Right cardiac atrium (tissue), 5 donors: ENCODE results near the gene SIPA1L3. TPM values are rescaled to one million over a fixed set of nuclear protein-coding genes. Genes with fewer than 3 reads are reported as not detected.

Experiments
- ATAC-seq, 2 donors: fragments of 200-7000 bp; cut with Tn5 transposase; one replicate each; pipeline versions ENCODE4 v1.8.0 to v1.9.1; 2020; ENCODE audit warnings: moderate library complexity in 2 of 2, mild to moderate bottlenecking in 1 of 2
- DNase-seq, 3 donors: peaks; one replicate each; pipeline ENCODE4 v3.0.0-alpha.2; 2020
- H3K27ac ChIP-seq: one replicate; pipeline ENCODE4 v1.5.1; 2013; ENCODE audit warnings: mild to moderate bottlenecking, low read length, control low read depth, moderate library complexity
- H3K27me3 ChIP-seq: one replicate; pipeline ENCODE4 v1.6.1; 2013; ENCODE audit not compliant: control insufficient read depth, insufficient read depth
- H3K4me1 ChIP-seq: one replicate; pipeline ENCODE4 v1.6.1; 2013; ENCODE audit warnings: low read length; ENCODE audit not compliant: control insufficient read depth, insufficient read depth
- H3K4me3 ChIP-seq: one replicate; pipeline ENCODE4 v1.5.1; 2013; ENCODE audit warnings: low read length, control low read depth
- H3K9me3 ChIP-seq: one replicate; pipeline ENCODE4 v1.6.1; 2013; ENCODE audit warnings: low read length; ENCODE audit not compliant: control insufficient read depth
- WGBS: extraction: QIAGEN DNeasy Blood & Tissue Kit; methylation state at CpG from one replicate; pipeline ENCODE4 v1.1.7; 2013; 5-methylcytosine and 5-hydroxymethylcytosine counted together
- intact Hi-C, 4 donors: fragments of 100-400 bp; cut with DNase I; formaldehyde crosslinking; loops; one replicate each; pipeline versions ENCODE4 v1.11.0 to v1.14.0; 2022 to 2023
- polyA plus RNA-seq: library from polyadenylated mRNA; stranded (reverse); fragments of 200-250 nt; gene quantifications from one replicate; pipeline ENCODE4 v1.2.3, GENCODE V29; 2013
- total RNA-seq, 4 donors: library from RNA; stranded (reverse); fragmentation: NEBNext Ultra II Directional; extraction: Animal tissue kit (Norgen Biotek cat#: 25700); gene quantifications; one replicate each; pipeline ENCODE4 v1.2.1, GENCODE V29; 2021
- donor health status: healthy with polysubstance abuse.
- donor health status: DM: no; HTN: yes; CAD: no.
- donor health status: DM: no; HTN: no; CAD: no.
- donor health status: DM: no; HTN: yes; CAD: no; lungs with severe emphysema.
- donor health status: DM: yes; HTN: yes; CAD: no.

The SIPA1L3 gene
- total and polyA plus RNA-seq, 5 donors = 7.5 to 19.8 (median 10.2) TPM

DNA sequence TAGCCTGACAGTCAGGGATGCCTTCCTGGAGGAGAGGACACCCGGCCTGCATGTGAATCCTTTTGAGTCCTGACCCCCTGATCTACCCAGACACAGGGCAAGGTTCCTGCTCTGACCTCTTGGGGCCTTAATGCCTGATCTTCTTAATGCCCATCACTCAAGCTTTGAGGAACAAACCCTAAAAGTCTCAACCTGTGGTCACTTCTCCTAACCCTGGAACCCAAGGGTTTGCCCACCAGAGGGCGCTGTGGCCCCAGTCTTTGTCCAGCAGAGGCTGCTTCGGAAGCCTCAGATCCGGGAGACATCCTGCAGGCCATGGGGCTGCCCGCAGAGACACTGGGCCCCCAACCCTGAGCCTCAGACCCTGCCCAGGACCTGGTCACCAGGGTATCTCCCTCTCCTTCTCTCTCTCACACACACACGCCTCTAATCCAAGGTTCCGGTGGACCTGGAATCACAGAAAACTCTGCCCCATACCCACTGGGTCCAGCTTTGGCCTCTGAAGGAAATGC, 326.8 kb downstream of the SIPA1L3 start:
- intact Hi-C loops = loop anchor here in 2 of 4 donors (2.0 to 10.0 kb wide), 3 partner anchors 89 to 331 kb away; no protein-coding TSS in a partner anchor
- no peaks in the 10 kb centered on the region for H3K27me3 ChIP-seq
- DNase-seq = peak; percentile 76 to 93 (median 92)
- H3K27ac ChIP-seq = no peak overlapping the region
- H3K4me1 ChIP-seq = no peaks in the 10 kb centered on the region
- peak; percentile 70 to 76 for ATAC-seq
- WGBS = 27% methylated on average over 7 of the region's 7 CpGs
- H3K4me3 ChIP-seq = no peak overlapping the region
- H3K9me3 ChIP-seq = no peaks in the 10 kb centered on the region

DNA sequence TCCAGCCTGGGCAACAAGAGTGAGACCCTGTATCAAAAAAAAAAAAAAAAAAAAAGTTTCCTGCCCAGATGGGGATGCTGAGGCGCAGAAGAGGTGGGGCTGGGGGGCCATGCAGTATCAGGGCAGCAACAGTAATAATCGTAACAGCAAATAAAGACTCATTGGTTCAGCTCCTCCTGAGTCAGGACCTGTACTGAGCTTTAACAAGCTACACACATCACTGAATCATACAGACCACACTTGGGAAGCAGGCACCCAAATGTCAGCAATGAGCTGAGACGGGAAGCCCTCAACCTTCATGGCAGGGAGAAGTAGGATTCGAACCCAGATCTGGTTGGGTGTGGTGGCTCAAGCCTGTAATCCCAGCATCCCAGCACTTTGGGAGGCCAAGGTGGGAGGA, 327.6 kb downstream of the SIPA1L3 start:
- WGBS = 96% methylated on average over 4 of the region's 4 CpGs
- no peak for ATAC-seq
- intact Hi-C loops = loop anchor here in 2 of 4 donors (2.0 to 10.0 kb wide), 3 partner anchors 90 to 332 kb away; no protein-coding TSS in a partner anchor
- Histone ChIP-seq H3K27me3 (no peaks in the 10 kb centered on the region), H3K4me1 (no peaks in the 10 kb centered on the region), H3K4me3 (no peak overlapping the region), H3K9me3 (no peaks in the 10 kb centered on the region), H3K27ac (no peak overlapping the region)
- no peak for DNase-seq

DNA sequence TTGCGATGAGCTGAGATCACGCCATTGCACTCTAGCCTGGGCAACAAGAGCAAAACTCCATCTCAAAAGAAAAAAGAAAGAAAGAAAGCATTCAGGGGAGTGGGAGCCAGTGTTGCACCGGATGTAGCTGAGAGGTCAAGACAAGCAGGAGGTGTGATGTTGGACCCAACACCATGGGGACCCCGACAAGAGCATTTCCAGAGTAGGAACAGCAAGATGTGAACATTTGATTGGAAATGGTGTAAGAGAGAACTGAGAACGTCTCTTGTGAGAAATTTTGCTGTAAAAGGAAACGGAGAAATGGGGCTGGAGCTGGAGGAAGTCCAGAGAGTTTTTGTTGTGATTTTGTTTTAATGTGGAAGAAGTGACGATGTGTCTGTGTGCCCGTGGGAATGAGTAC, 332.8 kb downstream of the SIPA1L3 start:
- DNase-seq (no peak), ATAC-seq (no peak)
- Histone ChIP-seq H3K9me3 (no peaks in the 10 kb centered on the region), H3K27ac (no peak overlapping the region), H3K4me3 (no peak overlapping the region), H3K4me1 (no peaks in the 10 kb centered on the region), H3K27me3 (no peaks in the 10 kb centered on the region)
- intact Hi-C loops = loop anchor here in 2 of 4 donors (5.0 to 10.0 kb wide), 2 partner anchors 92 to 95 kb away; no protein-coding TSS in a partner anchor
- 55% methylated on average over 8 of the region's 8 CpGs for WGBS

DNA sequence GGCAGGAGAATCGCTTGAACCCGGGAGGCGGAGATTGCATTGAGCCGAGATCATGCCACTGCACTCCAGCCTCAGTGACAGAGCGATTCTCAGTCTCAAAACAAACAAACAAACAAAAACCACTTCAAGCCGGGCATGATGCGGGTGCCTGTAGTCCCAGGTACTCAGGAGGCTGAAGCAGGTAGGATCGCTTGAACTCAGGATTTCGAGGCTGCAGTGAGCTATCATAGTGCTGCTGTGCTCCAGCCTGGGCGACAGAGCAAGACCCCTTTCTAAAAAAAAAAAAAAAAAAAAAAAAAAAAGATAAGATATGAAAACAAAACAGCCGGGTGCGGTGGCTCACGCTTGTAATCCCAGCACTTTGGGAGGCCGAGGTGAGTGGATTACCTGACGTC, 336.3 kb downstream of the SIPA1L3 start:
- intact Hi-C loops = loop anchor here in 3 of 4 donors (2.0 to 5.0 kb wide), 2 partner anchors 89 to 92 kb away; partner anchors contain the start of gene CATSPERG (in 2 of the 3)
- H3K27ac ChIP-seq = no peak overlapping the region

DNA sequence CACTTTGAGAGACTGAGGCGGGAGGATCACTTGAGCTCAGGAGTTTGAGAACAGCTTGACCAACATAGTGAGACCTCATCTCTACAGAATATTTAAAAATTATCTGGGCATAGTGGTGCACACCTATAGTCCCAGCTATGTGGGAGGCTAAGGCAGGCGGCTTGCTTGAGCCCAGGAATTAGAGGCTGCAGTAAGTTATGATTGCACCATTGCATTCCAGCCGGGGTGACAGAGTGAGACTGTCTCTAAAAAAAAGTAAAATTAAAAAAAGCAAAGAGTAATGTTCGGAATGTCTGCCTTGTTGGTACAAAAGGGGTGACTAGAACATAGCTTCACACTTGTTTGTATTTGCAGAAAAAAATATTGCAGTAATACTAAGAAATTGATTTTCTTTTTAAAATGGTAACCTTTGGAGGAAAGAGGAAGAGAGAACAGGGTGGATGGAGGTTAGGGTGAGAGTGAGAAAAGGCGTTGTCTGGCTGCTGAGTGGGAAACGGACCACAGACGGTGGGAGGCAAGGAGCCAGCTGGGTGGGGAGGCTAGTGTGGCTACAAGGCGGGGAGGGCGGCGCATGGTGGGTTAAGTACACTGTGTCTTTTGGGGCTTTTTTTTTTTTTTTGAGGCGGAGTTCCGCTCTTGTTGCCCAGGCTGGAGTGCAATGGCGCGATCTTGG, 339.0 kb downstream of the SIPA1L3 start:
- intact Hi-C loops = loop anchor here in 2 of 4 donors (2.0 to 5.0 kb wide), 2 partner anchors 76 to 89 kb away; partner anchors contain the start of gene CATSPERG (in 1 of the 2)
- Histone ChIP-seq H3K27ac (no peak overlapping the region), H3K4me1 (no peaks in the 10 kb centered on the region), H3K27me3 (no peaks in the 10 kb centered on the region), H3K4me3 (no peak overlapping the region), H3K9me3 (no peaks in the 10 kb centered on the region)
- peak; percentile 5 to 10 for ATAC-seq
- peak in 2 of 3 donors; percentile 68 to 87 for DNase-seq
- WGBS = 56% methylated on average over 14 of the region's 14 CpGs

More for the DNA sequence above, 336.3 kb downstream of the SIPA1L3 start:
- Histone ChIP-seq H3K4me1 (no peaks in the 10 kb centered on the region), H3K4me3 (no peak overlapping the region), H3K9me3 (no peaks in the 10 kb centered on the region), H3K27me3 (no peaks in the 10 kb centered on the region)
- DNase-seq = no peak
- 62% methylated on average over 15 of the region's 15 CpGs for WGBS
- no peak for ATAC-seq

DNA sequence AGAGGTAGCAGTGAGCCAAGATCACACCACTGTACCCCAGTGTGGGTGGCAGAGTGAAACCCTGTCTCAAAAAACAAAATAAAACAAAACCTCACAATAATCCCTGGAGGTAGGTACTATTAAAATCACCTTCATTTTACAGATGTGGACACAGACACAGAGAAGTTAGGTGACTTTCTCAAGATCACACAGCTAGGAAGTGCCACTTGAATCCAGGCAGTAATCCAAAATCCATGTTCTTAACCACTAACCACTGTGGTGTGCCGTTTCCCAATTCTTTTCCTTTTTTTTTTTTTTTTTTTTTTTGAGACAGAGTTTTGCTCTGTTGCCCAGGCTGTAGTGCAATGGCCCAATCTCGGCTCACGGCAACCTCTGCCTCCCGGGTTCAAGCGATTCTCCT, 340.1 kb downstream of the SIPA1L3 start:
- Histone ChIP-seq H3K9me3 (no peaks in the 10 kb centered on the region), H3K4me3 (no peak overlapping the region), H3K27me3 (no peaks in the 10 kb centered on the region), H3K4me1 (no peaks in the 10 kb centered on the region), H3K27ac (no peak overlapping the region)
- ATAC-seq = no peak
- DNase-seq = no peak
- WGBS = 75% methylated on average over 5 of the region's 5 CpGs
- intact Hi-C loops = loop anchor here in 1 of 4 donors (5.0 kb wide), 1 partner anchor 75 kb away; no protein-coding TSS in a partner anchor

DNA sequence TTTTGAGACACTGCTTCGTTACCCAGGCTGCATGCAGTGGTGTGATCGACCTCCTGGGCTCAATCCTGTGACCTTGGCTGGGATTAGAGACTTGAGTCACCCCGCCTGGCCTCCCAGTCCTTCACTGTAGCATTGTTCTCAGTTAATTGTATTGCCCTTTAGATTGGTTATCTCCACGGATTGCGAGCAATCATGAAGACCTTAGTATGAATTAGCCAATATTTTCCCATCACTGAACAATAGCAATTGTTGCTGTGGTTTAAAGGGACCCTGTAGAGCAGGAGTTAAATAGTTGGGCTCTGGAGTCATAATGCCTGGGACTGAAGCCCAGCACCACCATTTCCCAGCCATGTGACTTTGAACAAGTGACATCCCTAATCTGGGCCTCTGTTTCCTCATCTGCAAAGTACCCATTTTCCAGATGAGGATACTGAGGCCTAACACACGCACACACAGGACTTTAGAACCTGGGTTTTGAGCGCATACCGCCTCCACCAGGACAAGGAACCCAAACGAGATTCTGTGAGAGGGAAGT, 340.8 kb downstream of the SIPA1L3 start:
- 70% methylated on average over 9 of the region's 9 CpGs for WGBS
- Histone ChIP-seq H3K4me3 (no peak overlapping the region), H3K27me3 (no peaks in the 10 kb centered on the region), H3K9me3 (no peaks in the 10 kb centered on the region), H3K27ac (no peak overlapping the region), H3K4me1 (no peaks in the 10 kb centered on the region)
- ATAC-seq (peak in 1 of 2 donors; percentile 14), DNase-seq (no peak)
- intact Hi-C loops = loop anchor here in 1 of 4 donors (5.0 kb wide), 1 partner anchor 74 kb away; no protein-coding TSS in a partner anchor

DNA sequence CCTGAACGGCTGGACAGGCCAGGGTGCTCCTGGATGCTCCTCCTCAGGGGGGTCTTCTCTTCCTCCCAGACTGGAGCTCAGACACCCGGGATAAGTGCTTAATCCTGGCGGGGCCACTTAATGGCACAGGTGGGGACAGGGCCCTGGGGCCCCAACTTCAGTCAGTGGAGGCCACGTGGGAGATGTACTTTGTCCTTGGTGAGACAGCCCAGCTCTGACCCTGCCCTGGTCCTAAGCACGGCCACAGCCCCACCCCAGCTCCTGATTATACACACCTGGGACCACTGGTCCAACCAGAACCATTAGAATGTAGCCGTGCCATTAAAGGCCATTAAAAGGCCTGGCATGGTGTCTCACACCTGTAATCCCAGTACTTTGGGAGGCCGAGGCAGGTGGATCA, 341.4 kb downstream of the SIPA1L3 start:
- Histone ChIP-seq H3K4me3 (no peak overlapping the region), H3K27ac (no peak overlapping the region), H3K27me3 (no peaks in the 10 kb centered on the region), H3K9me3 (no peaks in the 10 kb centered on the region), H3K4me1 (no peaks in the 10 kb centered on the region)
- DNase-seq (no peak), ATAC-seq (no peak)
- intact Hi-C loops = loop anchor here in 1 of 4 donors (5.0 kb wide), 1 partner anchor 74 kb away; no protein-coding TSS in a partner anchor
- WGBS = 90% methylated on average over 7 of the region's 7 CpGs

DNA sequence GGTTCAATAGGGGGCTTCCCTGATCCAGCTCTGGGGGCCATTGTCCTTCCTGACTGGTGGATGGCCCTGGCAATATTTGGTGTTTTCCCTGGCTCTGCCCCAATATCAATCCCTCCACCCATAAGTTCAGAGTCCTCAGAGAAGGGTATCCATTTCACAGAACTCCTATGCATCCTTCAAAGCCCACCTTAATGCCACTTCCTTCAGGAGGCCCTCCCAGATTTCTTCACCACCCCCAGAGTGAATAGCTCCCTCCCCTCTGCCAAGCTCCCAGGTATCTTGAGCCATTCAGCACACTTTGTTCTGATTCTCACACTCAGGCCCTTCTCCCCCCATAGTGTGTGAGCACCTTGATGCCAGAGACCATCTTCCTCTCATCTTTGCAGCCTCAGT, 343.4 kb downstream of the SIPA1L3 start:
- H3K4me3 ChIP-seq = no peak overlapping the region
- H3K27me3 ChIP-seq = no peaks in the 10 kb centered on the region
- intact Hi-C loops = loop anchor here in 2 of 4 donors (5.0 to 10.0 kb wide), 2 partner anchors 72 to 346 kb away; partner anchors contain the start of genes SIPA1L3 (in 1 of the 2) and WDR87 (in 1 of the 2)
- H3K4me1 ChIP-seq = peaks cover 4% of the 10 kb centered on the region
- no peaks in the 10 kb centered on the region for H3K9me3 ChIP-seq
- ATAC-seq (no peak), DNase-seq (no peak)
- peak overlapping the region; percentile 96 for H3K27ac ChIP-seq

DNA sequence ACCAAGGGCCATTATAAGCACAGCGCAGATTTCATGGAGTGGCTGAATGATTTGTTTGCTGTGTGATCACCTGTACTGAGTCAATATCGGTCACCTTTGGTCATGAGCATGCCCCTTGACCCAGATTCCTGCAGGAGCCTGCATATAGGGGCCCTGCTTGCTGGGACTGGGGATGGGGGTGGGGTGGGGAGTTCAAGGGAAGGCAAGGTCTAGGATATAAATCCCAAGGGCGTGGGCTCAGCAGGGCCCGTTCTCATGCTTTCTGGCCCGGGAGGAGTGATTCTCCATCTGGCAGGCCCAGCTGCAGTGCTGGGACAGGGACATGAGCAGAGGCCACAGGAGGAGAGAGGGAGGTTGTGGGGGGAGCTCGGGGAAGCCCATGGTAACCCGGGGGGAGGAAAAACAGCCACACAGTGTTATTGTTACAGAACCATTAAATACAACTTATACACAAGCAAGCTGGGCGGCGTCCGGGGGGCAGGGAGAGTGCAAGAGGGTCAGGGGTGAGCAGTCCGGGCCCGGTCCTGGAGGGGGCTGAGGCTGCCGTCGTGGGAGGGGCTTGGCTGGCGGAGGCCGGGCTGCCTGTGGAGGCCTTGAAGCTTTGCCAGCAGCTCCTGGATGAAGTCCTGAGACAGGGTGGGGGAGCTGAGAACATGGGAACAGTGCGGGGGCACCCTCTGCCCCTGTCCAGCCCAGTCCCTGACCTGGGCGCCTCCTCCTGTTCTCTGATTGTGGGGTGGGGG, 344.0 kb downstream of the SIPA1L3 start:
- DNase-seq (peak; percentile 88 to 94 (median 94)), ATAC-seq (peak; percentile 71 to 75)
- Histone ChIP-seq H3K27me3 (no peaks in the 10 kb centered on the region), H3K27ac (peak overlapping the region; percentile 96), H3K9me3 (no peaks in the 10 kb centered on the region), H3K4me1 (peaks cover 4% of the 10 kb centered on the region), H3K4me3 (peak overlapping the region; percentile 20)
- intact Hi-C loops = loop anchor here in 2 of 4 donors (5.0 to 10.0 kb wide), 2 partner anchors 71 to 346 kb away; partner anchors contain the start of genes SIPA1L3 (in 1 of the 2) and WDR87 (in 1 of the 2)
- 30% methylated on average over 18 of the region's 18 CpGs for WGBS
